Left ventricle myocardium superior (tissue), 1 donor: Measurements from ENCODE around the gene WWC1. TPM values are rescaled to one million over a fixed set of nuclear protein-coding genes. Genes with fewer than 3 reads are reported as not detected.

Experiments
- ATAC-seq: fragments of 200-7000 bp; cut with Tn5 transposase; one replicate; pipeline ENCODE4 v1.9.1; 2020; ENCODE audit warnings: mild to moderate bottlenecking, moderate library complexity
- DNase-seq: peaks from one replicate; pipeline ENCODE4 v3.0.0-alpha.2; 2020
- intact Hi-C: fragments of 100-400 bp; cut with micrococcal nuclease; formaldehyde crosslinking; loops from one replicate; pipeline ENCODE4 v1.11.0; 2022
- total RNA-seq: library from RNA; stranded (reverse); fragmentation: NEBNext Ultra II Directional; extraction: Animal tissue kit (Norgen Biotek cat#: 25700); gene quantifications from one replicate; pipeline ENCODE4 v1.2.1, GENCODE V29; 2021
- donor health status: DM: no; HTN: yes; CAD: no; lungs with severe emphysema.

Gene WWC1
- total RNA-seq, 1 donor from 2014 or later, result 4.3 TPM

- no peak for ATAC-seq
- intact Hi-C loops, result no loop called here
- no peak for DNase-seq
Measured at GRCh38 chr5:168353216-168353957, 61.9 kb downstream of the WWC1 start.

DNA sequence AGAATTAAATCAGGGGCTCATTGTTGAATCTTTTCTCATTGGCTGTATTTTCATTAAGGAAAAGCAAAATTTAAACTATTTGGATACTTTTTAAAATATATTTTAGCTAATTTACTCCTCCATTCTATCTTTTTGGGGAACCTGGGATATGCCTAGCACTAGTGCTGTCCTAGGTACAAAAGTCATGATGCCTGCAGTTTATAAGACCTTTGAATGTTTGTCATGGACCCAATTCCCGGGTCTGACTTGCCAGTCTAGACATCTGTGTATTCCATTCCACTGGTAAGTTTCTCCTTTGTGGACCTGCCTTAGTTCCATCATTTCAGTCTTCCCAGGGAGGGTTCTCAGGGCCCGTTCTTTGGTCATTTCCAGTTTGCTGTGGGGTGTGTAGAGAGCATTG lies 63.0 kb downstream of the WWC1 start:
- no peak for DNase-seq
- no peak for ATAC-seq
- intact Hi-C loops, result no loop called here

DNA sequence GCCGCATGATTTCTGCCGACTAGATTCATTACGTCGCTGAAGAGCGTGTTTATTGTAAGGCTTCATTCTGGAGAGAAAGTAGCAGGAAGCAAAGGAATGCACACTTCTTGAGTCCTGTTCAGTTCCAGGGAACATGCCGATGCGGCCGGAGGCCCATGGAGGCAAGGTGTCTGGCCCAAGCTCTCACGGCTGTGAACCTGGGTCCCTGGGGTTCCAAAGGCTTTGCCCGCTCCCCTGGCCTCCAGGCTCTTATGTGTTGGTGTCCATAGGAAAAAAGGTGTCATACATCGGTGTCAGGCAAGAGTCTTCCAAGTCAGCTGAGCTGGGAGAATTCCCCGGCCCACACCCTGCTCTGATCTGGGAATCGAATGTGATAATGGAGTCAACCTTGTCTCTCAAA lies 64.7 kb downstream of the WWC1 start:
- ATAC-seq, result no peak
- intact Hi-C loops, result no loop called here
- DNase-seq, result no peak

DNA sequence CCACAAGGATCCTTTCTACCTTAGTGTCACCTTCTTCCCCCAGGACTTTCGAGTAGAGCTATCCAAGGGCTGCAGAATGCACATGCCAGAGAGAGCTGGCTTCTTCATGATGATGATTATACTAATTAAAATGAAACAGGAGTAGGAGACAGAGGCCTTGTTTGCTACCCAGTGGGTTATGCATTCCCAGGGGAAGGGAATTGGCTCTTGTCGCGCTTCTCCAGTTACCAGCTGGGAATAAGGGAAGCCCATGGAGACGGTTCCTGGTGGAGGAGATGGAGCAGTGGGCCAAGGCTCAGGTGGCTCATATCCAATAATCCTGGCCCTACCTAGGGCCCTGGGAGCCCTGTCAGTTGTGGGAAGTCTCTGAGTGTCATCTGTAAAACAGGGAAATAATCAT lies 65.1 kb downstream of the WWC1 start:
- intact Hi-C loops, result no loop called here
- ATAC-seq (no peak), DNase-seq (no peak)

DNA sequence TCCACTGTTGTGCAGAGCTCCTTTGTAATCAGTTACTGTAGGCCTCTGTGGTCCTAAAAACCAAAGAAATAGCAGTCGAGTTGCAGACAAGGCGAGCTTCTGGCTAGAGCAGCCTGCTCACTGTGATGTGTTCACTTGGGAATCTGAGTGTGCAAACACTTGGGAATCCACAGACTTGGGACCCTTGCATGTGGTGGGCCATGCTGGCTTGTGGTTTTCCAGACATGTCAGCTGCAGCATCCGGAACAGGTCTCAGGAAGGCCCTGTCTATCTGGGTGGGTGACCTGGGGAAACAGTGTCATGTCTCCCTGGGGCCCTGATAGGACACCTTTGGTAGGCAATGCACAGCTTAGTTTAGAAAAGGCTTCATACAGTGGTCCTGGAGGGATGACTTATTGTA lies 66.4 kb downstream of the WWC1 start:
- intact Hi-C loops, result no loop called here
- DNase-seq, result no peak
- no peak for ATAC-seq

DNA sequence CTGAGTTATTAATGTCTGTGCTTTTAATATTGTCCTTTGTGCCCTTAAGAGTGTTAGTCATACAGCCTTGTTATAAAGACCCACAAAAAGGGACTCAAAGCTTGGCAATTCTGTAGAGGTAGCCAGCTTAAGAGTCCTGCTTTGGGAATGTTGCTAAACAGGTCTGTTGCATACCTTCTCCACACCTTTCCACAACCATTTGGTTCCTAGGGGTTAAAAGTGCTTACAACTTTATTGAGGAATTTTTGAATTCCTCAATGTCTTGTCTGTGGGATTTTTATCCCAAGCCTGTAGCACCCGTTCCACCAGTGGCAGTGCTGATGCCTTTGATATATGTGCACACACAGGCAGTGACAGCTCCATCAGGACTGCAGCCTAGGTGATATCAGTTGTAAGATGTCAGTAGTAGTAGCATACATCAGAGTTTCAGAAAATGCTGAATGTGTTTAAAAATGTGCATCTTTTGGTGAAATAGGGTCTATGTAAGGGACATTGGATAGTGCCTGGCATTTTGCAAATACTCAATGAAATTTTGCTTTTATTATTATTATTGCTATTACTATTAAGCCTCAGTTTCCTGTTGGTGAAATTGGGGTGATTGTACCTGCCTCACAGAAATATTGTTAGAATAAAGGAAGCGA lies 68.5 kb downstream of the WWC1 start:
- intact Hi-C loops, result no loop called here
- DNase-seq (no peak), ATAC-seq (no peak)

DNA sequence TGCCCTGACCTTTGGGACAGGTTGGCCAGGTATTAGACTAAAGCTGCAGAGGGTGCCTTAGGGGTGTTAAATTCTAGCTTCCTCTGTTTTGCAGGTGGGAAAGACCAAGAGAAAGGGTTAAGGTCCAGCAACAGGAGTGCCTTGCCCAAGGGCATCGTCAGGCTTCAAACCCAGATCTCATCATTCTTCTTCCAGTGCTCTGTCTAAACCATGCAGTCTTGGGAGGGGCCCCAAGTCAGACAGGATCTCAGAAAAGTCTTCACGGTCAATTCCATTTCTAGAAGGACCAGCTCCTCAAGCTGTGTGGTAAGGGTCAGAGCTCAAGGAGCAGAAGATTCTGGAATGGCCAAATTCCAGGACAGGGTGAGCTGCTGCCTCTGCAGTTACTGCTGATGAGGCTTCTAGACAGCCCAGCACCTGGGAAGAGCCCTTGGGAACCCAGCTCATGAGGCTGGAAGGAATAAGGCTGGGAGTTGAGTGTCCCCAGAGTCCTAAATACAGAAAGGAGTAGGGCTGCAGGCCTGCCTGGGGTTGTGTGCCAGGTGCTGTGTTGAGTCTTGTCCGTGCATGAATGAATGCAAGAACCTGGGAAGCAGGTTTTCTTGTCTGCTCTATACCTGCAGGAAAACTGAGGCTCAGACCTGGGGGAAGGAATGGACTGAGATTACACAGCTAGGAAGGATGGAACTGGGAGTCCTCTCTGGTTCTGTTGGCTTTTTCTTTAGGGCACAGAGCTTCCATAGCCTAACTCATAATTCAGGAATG lies 69.3 kb downstream of the WWC1 start:
- DNase-seq (no peak), ATAC-seq (no peak)
- intact Hi-C loops, result no loop called here

DNA sequence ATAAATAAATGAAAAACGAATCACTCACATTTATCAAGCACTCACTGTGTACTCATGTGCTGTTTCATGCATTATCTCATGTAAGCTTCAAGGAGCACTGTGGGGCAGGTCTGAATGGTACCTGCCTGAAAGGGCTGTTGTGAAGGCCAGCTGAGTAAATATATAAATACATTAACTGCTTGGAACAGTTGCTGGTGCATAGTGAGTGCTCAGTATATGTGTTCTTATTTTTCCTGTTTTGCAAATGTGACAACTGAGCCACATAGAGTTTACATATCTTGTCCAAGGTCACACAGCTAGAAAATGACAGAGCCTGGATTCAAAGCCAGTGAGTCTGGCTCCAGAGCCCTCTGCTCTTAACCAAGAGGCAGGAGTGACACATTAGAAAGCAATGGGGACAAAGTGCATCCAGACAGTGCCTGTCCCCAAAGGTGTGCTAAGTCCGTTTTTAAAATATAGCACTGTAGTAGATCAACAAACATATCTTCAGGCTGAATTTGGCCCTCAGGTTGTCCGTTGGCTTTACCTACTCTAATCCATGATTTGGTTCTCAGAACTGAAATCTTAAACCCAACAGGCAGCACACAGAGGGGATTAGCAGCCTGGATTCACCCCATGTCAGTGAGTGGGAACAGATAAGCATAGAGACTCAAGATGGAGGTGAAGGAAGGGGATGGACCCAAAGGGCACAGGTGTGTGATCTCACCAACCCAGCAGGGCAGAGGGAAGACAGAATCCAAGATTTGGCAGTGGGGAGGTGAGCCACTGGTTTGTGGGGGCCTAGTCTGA lies 70.8 kb downstream of the WWC1 start:
- no peak for DNase-seq
- no peak for ATAC-seq
- intact Hi-C loops, result no loop called here

DNA sequence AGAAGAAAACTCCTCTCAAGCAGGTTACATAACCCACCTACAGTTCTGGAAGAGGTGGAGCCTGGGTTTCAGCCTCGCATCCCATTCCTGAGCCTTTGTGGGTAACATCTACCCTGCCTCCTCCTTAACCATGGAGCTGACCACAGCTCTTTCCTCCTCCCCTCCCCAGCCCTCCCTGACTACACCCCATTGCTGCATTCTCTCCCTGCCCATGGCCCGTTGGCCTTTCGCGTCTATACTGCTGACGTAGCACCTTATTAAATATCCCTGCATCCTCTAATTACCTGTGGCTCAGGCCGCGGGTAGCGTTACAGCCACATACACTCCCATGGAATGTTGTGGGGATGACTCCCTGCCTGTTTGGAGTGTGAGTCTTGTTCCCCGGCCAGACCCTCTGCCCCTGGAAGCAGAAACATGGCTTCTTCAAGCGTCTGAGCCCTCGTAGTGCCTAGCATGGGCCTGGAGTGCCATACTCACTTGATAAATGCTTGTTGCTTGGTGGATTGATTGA lies 72.8 kb downstream of the WWC1 start:
- ATAC-seq (no peak), DNase-seq (no peak)
- intact Hi-C loops, result no loop called here

DNA sequence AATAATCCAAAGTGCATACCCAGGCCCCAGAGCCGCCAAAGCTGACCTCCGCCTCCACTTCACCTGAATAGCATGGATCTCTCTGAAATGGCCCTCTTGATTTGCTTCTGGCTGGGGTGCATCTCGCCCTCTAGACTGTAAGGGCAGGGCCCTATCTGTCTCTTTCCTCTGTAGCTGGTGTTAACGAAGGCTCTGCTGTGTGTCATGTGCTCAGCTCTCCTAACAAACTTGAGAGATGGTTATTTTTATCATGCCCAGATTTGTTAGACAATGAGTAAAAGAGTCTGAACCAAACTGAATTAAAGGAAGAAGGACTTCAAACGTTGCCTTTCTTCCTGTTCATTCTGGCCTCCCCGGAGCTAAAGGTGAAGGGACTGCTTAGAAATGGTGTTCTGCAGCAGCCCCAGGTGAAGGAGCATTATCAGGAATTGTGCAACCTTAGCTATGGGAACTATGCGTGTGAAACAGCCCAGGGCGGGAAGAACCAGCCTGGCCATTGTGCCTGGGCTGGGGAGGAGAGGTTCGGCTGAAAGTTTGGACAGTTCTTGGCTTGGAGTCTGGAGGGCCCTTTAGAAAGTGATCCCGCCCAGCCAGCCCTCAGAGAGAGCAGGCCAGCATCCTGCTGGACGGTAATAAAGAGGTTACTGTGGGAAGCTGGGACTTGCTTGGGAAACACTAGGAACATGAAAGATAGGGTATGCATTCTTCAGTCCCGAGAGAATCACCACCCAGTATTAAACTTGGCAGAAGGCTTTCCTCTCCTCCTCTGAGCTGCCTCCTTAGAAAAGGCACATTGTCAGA lies 73.5 kb downstream of the WWC1 start:
- DNase-seq (no peak), ATAC-seq (peak; percentile 71)
- intact Hi-C loops, result no loop called here

GRCh38 chr5:168365581-168366081 lies 74.2 kb downstream of the WWC1 start:
- intact Hi-C loops, result no loop called here
- DNase-seq (no peak), ATAC-seq (peak; percentile 50)

DNA sequence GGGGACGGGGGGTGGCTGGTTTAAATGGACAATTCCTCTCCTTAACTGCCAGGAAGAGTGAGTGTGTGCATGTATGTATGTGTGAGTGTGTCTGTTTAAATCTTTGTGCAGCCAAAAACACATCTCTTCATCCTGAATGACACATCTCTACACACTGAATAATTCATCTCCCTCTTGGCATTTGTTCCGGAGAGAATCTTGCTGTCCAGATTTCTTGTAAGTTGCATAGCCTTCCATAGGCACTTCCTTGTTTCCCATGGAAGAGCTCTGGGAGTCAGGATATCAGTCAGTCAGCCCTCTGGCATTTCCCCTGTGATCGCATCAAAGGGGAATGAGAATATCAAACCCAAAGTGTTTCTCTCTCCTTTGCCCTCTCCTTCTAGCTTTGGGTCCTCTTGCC lies 74.7 kb downstream of the WWC1 start:
- intact Hi-C loops, result no loop called here
- ATAC-seq (no peak), DNase-seq (no peak)

GRCh38 chr5:168368854-168369253 lies 77.4 kb downstream of the WWC1 start:
- no peak for ATAC-seq
- intact Hi-C loops, result no loop called here
- no peak for DNase-seq

DNA sequence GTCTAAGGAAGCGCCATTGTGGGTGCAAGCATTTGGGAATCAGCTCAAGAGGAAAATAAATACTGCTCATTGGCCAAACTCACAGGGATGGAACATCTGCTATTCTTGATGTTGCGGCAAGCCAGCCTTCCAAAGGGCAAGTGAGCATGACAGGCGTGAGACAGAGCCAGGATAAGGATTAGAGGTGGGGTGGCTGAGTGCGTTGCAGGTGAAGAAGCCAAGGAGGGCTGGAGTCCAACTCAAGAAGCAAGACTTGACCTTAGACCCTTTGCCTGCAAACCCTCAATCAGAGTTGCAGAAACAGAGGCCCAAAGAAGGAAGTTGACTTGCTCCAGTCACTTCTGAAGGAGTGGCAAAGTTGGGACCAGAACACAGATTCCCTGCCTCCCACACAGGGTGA lies 79.4 kb downstream of the WWC1 start:
- DNase-seq (no peak), ATAC-seq (no peak)
- intact Hi-C loops, result no loop called here

DNA sequence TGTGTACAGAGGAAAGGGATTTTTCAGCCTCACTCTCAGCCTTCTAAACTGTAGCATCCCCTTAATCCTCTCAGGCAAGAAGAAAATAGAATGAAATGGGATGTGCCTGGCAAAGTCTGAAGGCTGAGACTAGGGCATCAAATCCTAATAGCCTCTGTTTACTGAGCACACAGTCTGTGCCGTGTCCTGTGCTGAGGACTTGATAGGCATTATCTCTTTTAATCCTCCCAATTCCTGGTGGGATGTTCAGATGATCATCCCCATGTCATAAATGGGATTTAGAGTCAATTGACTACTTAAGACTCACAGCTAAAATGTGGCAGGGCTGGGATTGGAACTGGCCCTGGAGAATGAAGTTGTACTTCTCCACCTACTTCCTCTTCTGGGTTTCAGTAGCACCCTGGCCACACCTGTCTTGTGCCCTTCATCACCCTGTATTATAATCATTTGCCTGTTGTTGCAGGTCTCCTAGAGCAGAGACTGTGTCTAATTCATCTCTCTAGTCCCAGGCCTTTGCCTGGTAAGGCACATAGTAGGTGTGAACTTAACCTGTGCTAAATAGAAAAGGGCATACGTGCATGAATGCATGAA lies 81.0 kb downstream of the WWC1 start:
- DNase-seq (no peak), ATAC-seq (no peak)
- intact Hi-C loops, result no loop called here

DNA sequence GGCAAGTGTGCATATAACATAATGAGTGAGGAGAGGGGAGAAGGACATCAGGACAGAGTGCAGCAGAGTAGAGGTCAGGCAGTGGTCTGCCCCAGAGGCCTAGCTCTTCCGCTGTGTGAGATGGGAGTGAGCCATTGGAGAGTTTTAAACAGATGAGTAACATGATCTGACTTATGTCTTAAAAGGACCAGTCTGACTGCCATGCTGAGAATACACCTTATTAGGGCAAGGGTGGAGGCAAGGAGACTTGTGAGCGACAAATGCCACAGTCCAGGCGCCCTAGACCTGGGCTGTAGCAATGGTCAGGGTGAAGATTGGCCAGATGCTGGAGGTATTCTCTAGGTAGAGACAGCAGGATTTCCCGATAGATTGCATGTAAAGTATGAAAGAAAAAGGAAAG lies 83.1 kb downstream of the WWC1 start:
- intact Hi-C loops, result no loop called here
- DNase-seq, result no peak
- ATAC-seq, result no peak

GRCh38 chr5:168375214-168375613 lies 83.8 kb downstream of the WWC1 start:
- ATAC-seq (no peak), DNase-seq (no peak)
- intact Hi-C loops, result no loop called here

GRCh38 chr5:168377525-168377924 lies 86.1 kb downstream of the WWC1 start:
- ATAC-seq, result no peak
- no peak for DNase-seq
- intact Hi-C loops, result no loop called here
